HCT116 (cell line): Measurements from ENCODE around the gene DDN. TPM values are rescaled to one million over a fixed set of nuclear protein-coding genes. Genes with fewer than 3 reads are reported as not detected.

Source experiments
- ATAC-seq: fragments of 200-7000 bp; cut with Tn5 transposase; 2 replicates; pipeline ENCODE4 v1.9.1; 2020; ENCODE audit warnings: mild to moderate bottlenecking, moderate library complexity
- BruUV-seq: library from RNA; stranded (reverse); fragments of 400-500 nt; replicated peaks from 2 replicates; lab custom pipeline; 2021; lab: Mats Ljungman, UMichigan
- CTCF ChIA-PET: fragments of 300-600 bp; sonication (Branson Sonifier 250); formaldehyde crosslinking; loops from one replicate; lab custom pipeline; 2021; ENCODE audit warnings: antibody characterized with exemption; lab: Charles Lee
- POLR2A ChIA-PET: fragments of 300-600, 350-600 bp; sonication (Branson Sonifier 250); formaldehyde crosslinking; loops from one replicate; lab custom pipeline; 2021; ENCODE audit warnings: antibody characterized with exemption; lab: Charles Lee
- RAD21 ChIA-PET, 2 experiments: fragments of 300-600 bp; sonication (Branson Sonifier 250); formaldehyde crosslinking; loops; one replicate each; lab custom pipeline; 2023; ENCODE audit warnings: low total read pairs in 2 of 2; ENCODE audit not compliant: uncharacterized antibody in 2 of 2, unreplicated experiment in 2 of 2, low non-redundant PET in 1 of 2; lab: Charles Lee
- DNase-seq: peaks from one replicate; pipeline ENCODE4 v3.0.0-alpha.2; 2010; ENCODE audit warnings: low read depth, low spot score
- H2AFZ ChIP-seq: fragments of 200-600 bp; shearing (Covaris generic), sonication (generic); 2 replicates; pipeline ENCODE4 v1.6.1; 2017; ENCODE audit warnings: low read depth, mixed run types, mixed read lengths, antibody characterized with exemption, low read length; ENCODE audit not compliant: poor library complexity, severe bottlenecking
- H3K27ac ChIP-seq: 2 replicates; pipeline ENCODE4 v1.5.1; 2012; ENCODE audit warnings: low read depth, low read length
- H3K27me3 ChIP-seq: fragments of 200-600 bp; sonication (generic); 2 replicates; pipeline ENCODE4 v1.6.1; 2016; ENCODE audit warnings: mixed run types, low read length, mixed read lengths; ENCODE audit not compliant: insufficient read depth
- H3K36me3 ChIP-seq, 2 experiments: fragments of 200-500 bp in 1 of 2; fragments of 200-600 bp in 1 of 2; sonication (Bioruptor generic) in 1 of 2; sonication (generic) in 1 of 2; 2 replicates each; pipeline versions ENCODE4 v1.5.1 to v1.6.1; 2014 to 2016; ENCODE audit warnings: low read length in 2 of 2, inconsistent platforms in 1 of 2, mixed read lengths in 1 of 2, mixed run types in 1 of 2; ENCODE audit not compliant: insufficient read depth in 2 of 2, control insufficient read depth in 1 of 2
- H3K4me1 ChIP-seq, 2 experiments: fragments of 200-600 bp in 1 of 2; sonication (generic) in 1 of 2; 2 replicates each; pipeline versions ENCODE4 v1.5.1 to v1.6.1; 2012 to 2017; ENCODE audit warnings: low read length in 2 of 2, inconsistent platforms in 1 of 2, mild to moderate bottlenecking in 1 of 2, mixed read lengths in 1 of 2, mixed run types in 1 of 2, moderate library complexity in 1 of 2; ENCODE audit not compliant: insufficient read depth in 2 of 2, control insufficient read depth in 1 of 2
- H3K4me2 ChIP-seq: fragments of 200-600 bp; sonication (generic); 2 replicates; pipeline ENCODE4 v1.6.1; 2017; ENCODE audit warnings: mixed run types, low read length, mixed read lengths
- H3K4me3 ChIP-seq, 2 experiments: fragments of 200-600 bp in 1 of 2; sonication (generic) in 1 of 2; replicated peaks in 1 of 2; 2 replicates each; pipeline ENCODE4 v1.5.1; 2011 to 2016; ENCODE audit warnings: low read length in 2 of 2, control low read depth in 1 of 2, low read depth in 1 of 2, mild to moderate bottlenecking in 1 of 2, mixed read lengths in 1 of 2, mixed run types in 1 of 2
- H3K79me2 ChIP-seq: fragments of 200-600 bp; sonication (generic); 2 replicates; pipeline ENCODE4 v1.6.1; 2017; ENCODE audit warnings: mild to moderate bottlenecking, mixed run types, low read length, moderate library complexity, mixed read lengths; ENCODE audit not compliant: insufficient read depth
- H3K9ac ChIP-seq: fragments of 200-600 bp; sonication (generic); 2 replicates; pipeline ENCODE4 v1.6.1; 2016; ENCODE audit warnings: low read length, mixed read lengths
- H3K9me2 ChIP-seq: fragments of 200-600 bp; sonication (generic), shearing (Covaris generic); 2 replicates; pipeline ENCODE4 v1.6.1; 2017; ENCODE audit warnings: mixed run types, mild to moderate bottlenecking, moderate library complexity; ENCODE audit not compliant: insufficient read depth
- H3K9me3 ChIP-seq, 2 experiments: fragments of 200-500 bp in 1 of 2; fragments of 200-600 bp in 1 of 2; sonication (Bioruptor generic) in 1 of 2; sonication (generic) in 1 of 2; 2 replicates each; pipeline ENCODE4 v1.6.1; 2014 to 2017; ENCODE audit warnings: low read length in 2 of 2, mixed read lengths in 2 of 2, inconsistent platforms in 1 of 2, low read depth in 1 of 2, mild to moderate bottlenecking in 1 of 2, mixed run types in 1 of 2, moderate library complexity in 1 of 2; ENCODE audit not compliant: control insufficient read depth in 1 of 2, insufficient read depth in 1 of 2
- H4K20me1 ChIP-seq: fragments of 200-600 bp; sonication (generic), shearing (Covaris generic); 2 replicates; pipeline ENCODE4 v1.6.1; 2017; ENCODE audit warnings: mixed run types, mild to moderate bottlenecking, moderate library complexity; ENCODE audit not compliant: insufficient read depth
- ATF3 ChIP-seq: IDR thresholded peaks from 2 replicates; pipeline ENCODE4 v1.6.1; 2012
- CEBPB ChIP-seq: IDR thresholded peaks from 2 replicates; pipeline ENCODE4 v1.6.1; 2012; ENCODE audit warnings: low read depth
- EGR1 ChIP-seq: IDR thresholded peaks from 2 replicates; pipeline ENCODE4 v1.6.1; 2012; ENCODE audit warnings: low read depth
- ELF1 ChIP-seq: IDR thresholded peaks from 2 replicates; pipeline ENCODE4 v1.6.1; 2012; ENCODE audit warnings: low read depth, borderline replicate concordance
- EZH2 ChIP-seq: fragments of 200-600 bp; sonication (generic); IDR thresholded peaks from 2 replicates; pipeline ENCODE4 v1.6.1; 2017; ENCODE audit warnings: antibody characterized with exemption, mixed run types
- EZH2phosphoT487 ChIP-seq: fragments of 200-600 bp; IDR thresholded peaks from 2 replicates; pipeline ENCODE4 v1.6.1; 2018; ENCODE audit warnings: antibody characterized with exemption, borderline replicate concordance
- FOSL1 ChIP-seq: IDR thresholded peaks from 2 replicates; pipeline ENCODE4 v1.6.1; 2012; ENCODE audit warnings: low read depth
- JUND ChIP-seq: IDR thresholded peaks from 2 replicates; pipeline ENCODE4 v1.6.1; 2012
- MAX ChIP-seq: IDR thresholded peaks from 2 replicates; pipeline ENCODE4 v1.6.1; 2012
- POLR2A ChIP-seq: IDR thresholded peaks from 2 replicates; pipeline ENCODE4 v1.7.0; 2011; ENCODE audit warnings: borderline replicate concordance; ENCODE audit not compliant: insufficient read depth, insufficient read length; ENCODE audit errors: extremely low read depth
- SIN3A ChIP-seq: IDR thresholded peaks from 2 replicates; pipeline ENCODE4 v1.6.1; 2012; ENCODE audit warnings: low read depth
- SP1 ChIP-seq: IDR thresholded peaks from 2 replicates; pipeline ENCODE4 v1.6.1; 2012; ENCODE audit warnings: low read depth
- TCF7L2 ChIP-seq: IDR thresholded peaks from 2 replicates; pipeline ENCODE4 v1.7.0; 2011; ENCODE audit warnings: borderline replicate concordance, inconsistent platforms; ENCODE audit not compliant: insufficient read depth, insufficient read length; ENCODE audit errors: extremely low read depth
- YY1 ChIP-seq: IDR thresholded peaks from 2 replicates; pipeline ENCODE4 v1.6.1; 2011; ENCODE audit warnings: low read length, low read depth, moderate library complexity, mild to moderate bottlenecking; ENCODE audit not compliant: insufficient replicate concordance; ENCODE audit errors: extremely low read depth
- ZBTB33 ChIP-seq: IDR thresholded peaks from 2 replicates; pipeline ENCODE4 v1.6.1; 2011; ENCODE audit warnings: mild to moderate bottlenecking, low read length, moderate library complexity; ENCODE audit not compliant: insufficient replicate concordance; ENCODE audit errors: extremely low read depth
- ZFX ChIP-seq: fragments of 450-650 bp; IDR thresholded peaks from 2 replicates; pipeline ENCODE4 v1.6.1; 2017
- intact Hi-C: fragments of 100-400 bp; cut with micrococcal nuclease; formaldehyde crosslinking; loops from 2 replicates; pipeline ENCODE4 v1.10.0; 2022
- total RNA-seq: library from RNA; stranded (reverse); gene quantifications from one replicate; pipeline ENCODE4 v1.2.1, GENCODE V29; 2021; ENCODE audit not compliant: unreplicated experiment

The DDN gene
- total RNA-seq, 1 experiment from 2014 or later, result 8.1 TPM

- peak overlapping the region; percentile 89 for H3K9ac ChIP-seq
- H3K4me1 ChIP-seq, result peaks cover 8 to 20% of the 10 kb centered on the region in 2 experiments
- H3K36me3 ChIP-seq, result peaks cover 13 to 14% of the 10 kb centered on the region in 2 experiments; a peak in 3 of 4 replicates
- peaks cover 11% of the 10 kb centered on the region; the same call in 1 of the 2 replicates for H3K79me2 ChIP-seq
- TF ChIP-seq CEBPB, result no peak; the same call in 1 of the 2 replicates
- TF ChIP-seq SP1, result no peak
- TF ChIP-seq YY1, result no peak
- TF ChIP-seq POLR2A, result no peak
- no peak for TF ChIP-seq EGR1
- TF ChIP-seq SIN3A, result no peak
- TF ChIP-seq, all 23 proteins: peak for 0
- H3K27me3 ChIP-seq, result no peaks in the 10 kb centered on the region
- no peak for DNase-seq
- H2AFZ ChIP-seq, result no peak overlapping the region
- intact Hi-C loops, result no loop called here
- ChIA-PET CTCF (interaction anchor here (0.6 to 2.7 kb wide), 8 partner anchors 8 to 1274 kb away, joined by 3 to 16 read pairs (median 6); partner anchors contain the start of genes DDN and DDX23), RAD21 (no interaction called here), POLR2A (interaction anchor here (1.0 to 1.3 kb wide), 3 partner anchors 12 to 112 kb away, joined by 3 read pairs; partner anchors contain the start of gene TUBA1B)
- H3K27ac ChIP-seq, result peak overlapping the region; percentile 89
- no peaks in the 10 kb centered on the region for H3K9me3 ChIP-seq
- no peaks in the 10 kb centered on the region for H3K9me2 ChIP-seq
- peak overlapping the region; percentile 88 to 93 for H3K4me3 ChIP-seq
- peak overlapping the region; percentile 96 for H3K4me2 ChIP-seq
- no peaks in the 10 kb centered on the region for H4K20me1 ChIP-seq
- TSS peak; percentile 95 for BruUV-seq
- ATAC-seq, result peak; percentile 9
Measured at GRCh38 chr12:49019120-49019430, 19.9 kb upstream of the DDN start.

GRCh38 chr12:49018261-49019119 lies 19.3 kb upstream of the DDN start, which contains the start of gene PRKAG1:
TSS of gene PRKAG1 (minus strand) at chr12:49018776. CDS start at chr12:49018740, 36 bp downstream.
- POLR2A ChIA-PET, result interaction anchor here (0.9 to 1.5 kb wide), 6 partner anchors 12 to 112 kb away, joined by 3 to 7 read pairs (median 3); partner anchors contain the start of genes DDN and TUBA1B
- BruUV-seq, result TSS peak; percentile 69
- TF ChIP-seq ATF3 (no peak), SIN3A (peak; percentile 70; the same call in 1 of the 2 replicates), ZBTB33 (peak; percentile 71), EZH2phosphoT487 (no peak), POLR2A (peak; percentile 85), JUND (peak; percentile 56), EZH2 (no peak), ELF1 (peak; percentile 58; the same call in 1 of the 2 replicates), MAX (peak; percentile 72), ZFX (peak; percentile 77), EGR1 (peak; percentile 64), FOSL1 (no peak; the same call in 1 of the 2 replicates), YY1 (peak; percentile 91), TCF7L2 (no peak)

More at GRCh38 chr12:49018261-49019119, 19.3 kb upstream of the DDN start, which contains the start of gene PRKAG1:
- intact Hi-C loops, result no loop called here
- H4K20me1 ChIP-seq, result no peaks in the 10 kb centered on the region
- H3K9me2 ChIP-seq, result no peaks in the 10 kb centered on the region
- no peaks in the 10 kb centered on the region for H3K27me3 ChIP-seq
- H3K36me3 ChIP-seq, result peaks cover 11 to 13% of the 10 kb centered on the region in 2 experiments; a peak in 3 of 4 replicates
- peaks cover 8 to 20% of the 10 kb centered on the region in 2 experiments for H3K4me1 ChIP-seq
- RAD21 ChIA-PET, result no interaction called here
- peak within 1 kb of the TSS; percentile 89 for H3K9ac ChIP-seq
- H3K4me2 ChIP-seq, result peak within 1 kb of the TSS; percentile 96
- peaks cover 11% of the 10 kb centered on the region; the same call in 1 of the 2 replicates for H3K79me2 ChIP-seq
- H3K27ac ChIP-seq, result peak within 1 kb of the TSS; percentile 89
- CTCF ChIA-PET, result interaction anchor here (1.0 to 2.7 kb wide), 6 partner anchors 19 to 166 kb away, joined by 4 to 16 read pairs (median 8); partner anchors contain the start of genes DDN and DDX23
- no peak within 1 kb of the TSS for H2AFZ ChIP-seq
- H3K4me3 ChIP-seq, result peak within 1 kb of the TSS; percentile 88 to 93
- ATAC-seq, result peak; percentile 85
- H3K9me3 ChIP-seq, result no peaks in the 10 kb centered on the region
- peak; percentile 93 for DNase-seq
